D341Med (cell line): ENCODE data around the gene OR6K3.

Experiments used
- DNase-seq: peaks from one replicate; pipeline ENCODE4 v3.0.0; 2012; ENCODE audit warnings: low spot score

OR6K3 gene

GRCh38 chr1:158687037-158687436, 33.5 kb downstream of the OR6K3 start:
- no peak for DNase-seq

- no peak for DNase-seq
Measured at GRCh38 chr1:158686111-158687009, 34.2 kb downstream of the OR6K3 start, which contains the start of gene SPTA1. TSS of gene SPTA1 (minus strand) at chr1:158686715. CDS start at chr1:158686517, 198 bp downstream.

- DNase-seq: no peak
Measured at GRCh38 chr1:158685085-158685484, 35.4 kb downstream of the OR6K3 start.

GRCh38 chr1:158681606-158682005, 38.9 kb downstream of the OR6K3 start:
- no peak for DNase-seq

GRCh38 chr1:158679289-158679688, 41.2 kb downstream of the OR6K3 start:
- DNase-seq: no peak

GRCh38 chr1:158675563-158676323, 44.8 kb downstream of the OR6K3 start:
- no peak for DNase-seq

- DNase-seq: no peak
Measured at GRCh38 chr1:158674302-158674701, 46.2 kb downstream of the OR6K3 start.
